Activated T-helper 17 cell treated with anti-CD3 and anti-CD28 coated beads, Interleukin-2, amount 50 U/mL, for 72 hours (primary cell): ENCODE data around the gene FAM241B. TPM values are rescaled to one million over a fixed set of nuclear protein-coding genes. Genes with fewer than 3 reads are reported as not detected.
A peak's percentile ranks its signal among the peaks of the same experiment; 100 is the strongest.

Source experiments
- ATAC-seq: fragments of 150-1000 bp; cut with Tn5 transposase; replicated peaks from 2 replicates; pipeline ENCODE4 v1.10.0; 2021; ENCODE audit warnings: mild to moderate bottlenecking, moderate library complexity
- H3K27ac Mint-ChIP-seq: one replicate; pipeline ENCODE4 v1.8.0; 2022; ENCODE audit warnings: mixed read lengths
- H3K27me3 Mint-ChIP-seq: one replicate; pipeline ENCODE4 v1.8.0; 2022; ENCODE audit warnings: mixed read lengths
- H3K36me3 Mint-ChIP-seq: one replicate; pipeline ENCODE4 v1.8.0; 2022; ENCODE audit warnings: low read depth, mild to moderate bottlenecking, mixed read lengths
- H3K4me1 Mint-ChIP-seq: one replicate; pipeline ENCODE4 v1.8.0; 2022; ENCODE audit warnings: mixed read lengths
- H3K4me3 Mint-ChIP-seq: one replicate; pipeline ENCODE4 v1.8.0; 2022; ENCODE audit warnings: mild to moderate bottlenecking, mixed read lengths
- H3K9me3 Mint-ChIP-seq: one replicate; pipeline ENCODE4 v1.8.0; 2022; ENCODE audit warnings: mixed read lengths
- total RNA-seq, 2 donors: library from RNA; stranded (reverse); gene quantifications; one replicate each; pipeline ENCODE4 v1.2.3, GENCODE V29; 2022

Gene FAM241B
- total RNA-seq, 2 donors from 2014 or later = 9.4 to 16.0 TPM

GRCh38 chr10:69651362-69651761 is 21.3 kb downstream of the FAM241B start:
- peak; percentile 23 for ATAC-seq
- H3K27me3 Mint-ChIP-seq = no peaks in the 10 kb centered on the region
- H3K4me1 Mint-ChIP-seq = peaks cover 7% of the 10 kb centered on the region
- no peaks in the 10 kb centered on the region for H3K36me3 Mint-ChIP-seq
- peak overlapping the region; percentile 41 for H3K4me3 Mint-ChIP-seq
- peak overlapping the region; percentile 50 for H3K27ac Mint-ChIP-seq
- no peaks in the 10 kb centered on the region for H3K9me3 Mint-ChIP-seq

GRCh38 chr10:69652111-69652856 is 22.2 kb downstream of the FAM241B start:
- Mint-ChIP-seq H3K4me3 (no peak overlapping the region), H3K9me3 (no peaks in the 10 kb centered on the region), H3K36me3 (no peaks in the 10 kb centered on the region), H3K27ac (no peak overlapping the region), H3K27me3 (peaks cover under 1% of the 10 kb centered on the region), H3K4me1 (peaks cover 7% of the 10 kb centered on the region)
- ATAC-seq = no peak

- peaks cover 7% of the 10 kb centered on the region for H3K4me1 Mint-ChIP-seq
- no peaks in the 10 kb centered on the region for H3K36me3 Mint-ChIP-seq
- H3K9me3 Mint-ChIP-seq = no peaks in the 10 kb centered on the region
- no peak for ATAC-seq
- peaks cover 6% of the 10 kb centered on the region for H3K27me3 Mint-ChIP-seq
- no peak overlapping the region for H3K4me3 Mint-ChIP-seq
- no peak overlapping the region for H3K27ac Mint-ChIP-seq
These were observed 22.8 kb downstream of the FAM241B start for GRCh38 chr10:69652857-69653199.

GRCh38 chr10:69653561-69653960 is 23.5 kb downstream of the FAM241B start:
- Mint-ChIP-seq H3K27ac (no peak overlapping the region), H3K27me3 (peaks cover 12% of the 10 kb centered on the region), H3K36me3 (no peaks in the 10 kb centered on the region), H3K9me3 (no peaks in the 10 kb centered on the region), H3K4me3 (no peak overlapping the region), H3K4me1 (peaks cover 7% of the 10 kb centered on the region)
- ATAC-seq = no peak

- no peak for ATAC-seq
- Mint-ChIP-seq H3K36me3 (no peaks in the 10 kb centered on the region), H3K9me3 (no peaks in the 10 kb centered on the region), H3K27me3 (peaks cover 15% of the 10 kb centered on the region), H3K27ac (no peak overlapping the region), H3K4me1 (peaks cover 7% of the 10 kb centered on the region), H3K4me3 (no peak overlapping the region)
These were observed 25.2 kb downstream of the FAM241B start for GRCh38 chr10:69655124-69655867.

GRCh38 chr10:69655868-69656555 is 26.0 kb downstream of the FAM241B start:
- Mint-ChIP-seq H3K4me3 (no peak overlapping the region), H3K9me3 (no peaks in the 10 kb centered on the region), H3K36me3 (no peaks in the 10 kb centered on the region), H3K27ac (no peak overlapping the region), H3K4me1 (peaks cover 5% of the 10 kb centered on the region), H3K27me3 (peaks cover 21% of the 10 kb centered on the region)
- no peak for ATAC-seq

- Mint-ChIP-seq H3K9me3 (no peaks in the 10 kb centered on the region), H3K27ac (no peak overlapping the region), H3K36me3 (no peaks in the 10 kb centered on the region), H3K4me3 (no peak overlapping the region), H3K4me1 (no peaks in the 10 kb centered on the region), H3K27me3 (peaks cover 21% of the 10 kb centered on the region)
- ATAC-seq = no peak
These were observed 26.8 kb downstream of the FAM241B start for GRCh38 chr10:69656742-69657269.

- H3K36me3 Mint-ChIP-seq = no peaks in the 10 kb centered on the region
- H3K27me3 Mint-ChIP-seq = peaks cover 21% of the 10 kb centered on the region
- ATAC-seq = no peak
- no peak overlapping the region for H3K27ac Mint-ChIP-seq
- H3K9me3 Mint-ChIP-seq = no peaks in the 10 kb centered on the region
- no peaks in the 10 kb centered on the region for H3K4me1 Mint-ChIP-seq
- H3K4me3 Mint-ChIP-seq = no peak overlapping the region
These were observed 27.4 kb downstream of the FAM241B start for GRCh38 chr10:69657430-69657829.

- H3K4me3 Mint-ChIP-seq = no peak overlapping the region
- no peaks in the 10 kb centered on the region for H3K4me1 Mint-ChIP-seq
- no peak overlapping the region for H3K27ac Mint-ChIP-seq
- peaks cover 21% of the 10 kb centered on the region for H3K27me3 Mint-ChIP-seq
- no peaks in the 10 kb centered on the region for H3K9me3 Mint-ChIP-seq
- no peak for ATAC-seq
- H3K36me3 Mint-ChIP-seq = no peaks in the 10 kb centered on the region
These were observed 27.8 kb downstream of the FAM241B start for GRCh38 chr10:69657866-69658265.

GRCh38 chr10:69659241-69660038 is 29.4 kb downstream of the FAM241B start:
- H3K27ac Mint-ChIP-seq = no peak overlapping the region
- no peaks in the 10 kb centered on the region for H3K9me3 Mint-ChIP-seq
- no peaks in the 10 kb centered on the region for H3K36me3 Mint-ChIP-seq
- ATAC-seq = no peak
- no peak overlapping the region for H3K4me3 Mint-ChIP-seq
- peaks cover 21% of the 10 kb centered on the region for H3K27me3 Mint-ChIP-seq
- no peaks in the 10 kb centered on the region for H3K4me1 Mint-ChIP-seq

GRCh38 chr10:69660296-69660695 is 30.2 kb downstream of the FAM241B start:
- Mint-ChIP-seq H3K27ac (no peak overlapping the region), H3K9me3 (no peaks in the 10 kb centered on the region), H3K36me3 (no peaks in the 10 kb centered on the region), H3K4me3 (no peak overlapping the region), H3K27me3 (peaks cover 21% of the 10 kb centered on the region), H3K4me1 (no peaks in the 10 kb centered on the region)
- no peak for ATAC-seq

- no peak for ATAC-seq
- Mint-ChIP-seq H3K4me1 (no peaks in the 10 kb centered on the region), H3K27me3 (peaks cover 21% of the 10 kb centered on the region), H3K9me3 (no peaks in the 10 kb centered on the region), H3K4me3 (no peak overlapping the region), H3K36me3 (no peaks in the 10 kb centered on the region), H3K27ac (no peak overlapping the region)
These were observed 31.5 kb downstream of the FAM241B start for GRCh38 chr10:69661414-69662172.

GRCh38 chr10:69662173-69662877 is 32.3 kb downstream of the FAM241B start:
- Mint-ChIP-seq H3K36me3 (no peaks in the 10 kb centered on the region), H3K27me3 (peaks cover 20% of the 10 kb centered on the region), H3K4me3 (no peak overlapping the region), H3K9me3 (no peaks in the 10 kb centered on the region), H3K4me1 (no peaks in the 10 kb centered on the region), H3K27ac (no peak overlapping the region)
- no peak for ATAC-seq
